HepG2 (cell line): ENCODE data around the gene MACROD2. TPM values are rescaled to one million over a fixed set of nuclear protein-coding genes. Genes with fewer than 3 reads are reported as not detected.

Experiments used
- ATAC-seq: fragments of 200-7000 bp; cut with Tn5 transposase; 3 replicates; pipeline ENCODE4 v1.9.1; 2020; ENCODE audit warnings: mild to moderate bottlenecking, moderate library complexity
- BruUV-seq: library from RNA; stranded (reverse); fragments of 400-500 nt; replicated peaks from 2 replicates; lab custom pipeline; 2021; lab: Mats Ljungman, UMichigan
- CTCF ChIA-PET: fragments of 300-600 bp; formaldehyde crosslinking; extraction: SDS; loops from one replicate; lab custom pipeline; 2021; ENCODE audit warnings: low total read pairs, inconsistent platforms, low intra/inter-chr PET ratio; lab: Yijun Ruan, JAX
- POLR2A ChIA-PET: fragments of 350-600 bp; sonication (Branson Sonifier 250); formaldehyde crosslinking; loops from one replicate; lab custom pipeline; 2020; ENCODE audit warnings: antibody characterized with exemption, inconsistent platforms; lab: Yijun Ruan, JAX
- DNase-seq: peaks from one replicate; pipeline ENCODE4 v3.0.0-alpha.2; 2015; ENCODE audit warnings: low spot score
- FAIRE-seq: peaks from 3 replicates; lab custom pipeline; 2011; peaks lifted over from hg19 to GRCh38; lab: Jason Lieb, UNC
- H2AFZ ChIP-seq: one replicate; pipeline ENCODE4 v1.6.1; 2011; ENCODE audit warnings: low read length, inconsistent platforms
- H3K27ac ChIP-seq: fragments of 300-600 bp; 3 replicates; pipeline ENCODE4 v1.8.0; 2011; ENCODE audit warnings: mixed run types, mild to moderate bottlenecking, mixed read lengths, low read length, inconsistent platforms; ENCODE audit not compliant: insufficient read depth; ENCODE audit errors: extremely low read length
- H3K27me3 ChIP-seq, 2 experiments: fragments of 200-600 bp in 1 of 2; 2 replicates in 1 of 2; 3 replicates in 1 of 2; pipeline versions ENCODE4 v1.6.0 to v1.8.0; 2011; ENCODE audit warnings: low read length in 2 of 2, mild to moderate bottlenecking in 2 of 2, moderate library complexity in 2 of 2, inconsistent platforms in 1 of 2; ENCODE audit not compliant: insufficient read depth in 2 of 2, control insufficient read depth in 1 of 2
- H3K36me3 ChIP-seq, 2 experiments: fragments of 200-600 bp in 1 of 2; replicated peaks in 1 of 2; 2 replicates in 1 of 2; 3 replicates in 1 of 2; pipeline versions ENCODE4 v1.5.1 to v1.8.0; 2011; ENCODE audit warnings: low read length in 2 of 2, inconsistent platforms in 1 of 2; ENCODE audit not compliant: insufficient read depth in 2 of 2, control insufficient read depth in 1 of 2
- H3K4me1 ChIP-seq: 2 replicates; pipeline ENCODE4 v1.5.1; 2012; ENCODE audit warnings: low read length, inconsistent platforms; ENCODE audit not compliant: insufficient read depth
- H3K4me2 ChIP-seq: 2 replicates; pipeline ENCODE4 v1.6.0; 2011; ENCODE audit warnings: low read depth, low read length, inconsistent platforms
- H3K4me3 ChIP-seq, 3 experiments: fragments of 200-600 bp in 1 of 3; sonication (generic), shearing (Covaris generic) in 1 of 3; replicated peaks in 1 of 3; 2 replicates each; pipeline ENCODE4 v1.5.1; 2011 to 2016; ENCODE audit warnings: low read length in 3 of 3, inconsistent platforms in 2 of 3, low read depth in 2 of 3, mild to moderate bottlenecking in 2 of 3, control low read depth in 1 of 3, mixed read lengths in 1 of 3; ENCODE audit not compliant: insufficient read depth in 1 of 3
- H3K79me2 ChIP-seq: one replicate; pipeline ENCODE4 v1.6.1; 2011; ENCODE audit warnings: low read length, inconsistent platforms; ENCODE audit not compliant: insufficient read depth
- H3K9ac ChIP-seq: 2 replicates; pipeline ENCODE4 v1.6.0; 2011; ENCODE audit warnings: mild to moderate bottlenecking, low read depth, low read length, inconsistent platforms; ENCODE audit not compliant: insufficient read depth
- H3K9me3 ChIP-seq: 2 replicates; pipeline ENCODE4 v1.5.1; 2012; ENCODE audit warnings: mild to moderate bottlenecking, low read length
- H4K20me1 ChIP-seq: 2 replicates; pipeline ENCODE4 v1.6.0; 2011; ENCODE audit warnings: inconsistent platforms, mild to moderate bottlenecking, low read length, moderate library complexity; ENCODE audit not compliant: insufficient read depth
- HES4 ChIP-seq: sonication (generic); formaldehyde crosslinking; IDR thresholded peaks from 2 replicates; pipeline ENCODE4 v1.9.0; 2021; ENCODE audit warnings: mild to moderate bottlenecking, missing genetic modification reagents, borderline replicate concordance
- MAFK ChIP-seq, 2 experiments: IDR thresholded peaks in 1 of 2; conservative IDR thresholded peaks in 1 of 2; 2 replicates each; pipeline ENCODE4 v1.6.1; 2011; ENCODE audit warnings: improper control_type of control experiment in 2 of 2, low read length in 2 of 2
- SMAD3 ChIP-seq: sonication (generic); formaldehyde crosslinking; IDR thresholded peaks from 2 replicates; pipeline ENCODE4 v1.4.0; 2020; ENCODE audit warnings: missing genetic modification reagents
- WGBS: methylation state at CpG from one replicate; pipeline ENCODE4 v1.1.6; 2017; ENCODE audit warnings: low lambda C conversion rate; 5-methylcytosine and 5-hydroxymethylcytosine counted together
- in situ Hi-C: cut with HindIII; loops from 2 replicates; pipeline ENCODE4 v1.10.0; 2017; ENCODE audit warnings: low pct_unique_long_range_greater_than_20kb; ENCODE audit not compliant: extremely low pct_ligation_motif_present
- intact Hi-C: fragments of 100-400 bp; cut with micrococcal nuclease; formaldehyde crosslinking; loops from one replicate; pipeline ENCODE4 v1.10.0; 2022; ENCODE audit not compliant: unreplicated experiment
- polyA plus RNA-seq, 8 experiments: library from polyadenylated mRNA; depleted of rRNA in 3 of 8; stranded (reverse) in 7 of 8; unstranded in 1 of 8; fragments of >200 nt; fragmentation: Illumina TruSeq in 4 of 8; extraction: Trizol in 4 of 8; gene quantifications; 2 replicates each; pipeline versions ENCODE4 v1.2.1 to v1.2.3, GENCODE V29; 2011 to 2016; ENCODE audit warnings: low read depth in 4 of 8, missing spikeins in 1 of 8, mixed read lengths in 1 of 8; ENCODE audit not compliant: insufficient read depth in 1 of 8
- total RNA-seq, 5 experiments: library from RNA; depleted of rRNA; stranded (reverse); fragments of >200 nt; fragmentation: Illumina TruSeq; extraction: Trizol; gene quantifications; 2 replicates each; pipeline ENCODE4 v1.2.3, GENCODE V29; 2016; ENCODE audit warnings: low read depth in 1 of 5

Gene MACROD2
- total and polyA plus RNA-seq, 2 of the 13 experiments (the other 11 are each of a cell fraction or from before 2014, with no cell fraction given): 0.13 to 0.51 TPM

- Histone ChIP-seq H3K9ac (no peak overlapping the region), H3K79me2 (no peaks in the 10 kb centered on the region), H3K36me3 (no peaks in the 10 kb centered on the region), H3K4me3 (no peak overlapping the region), H3K4me2 (no peak overlapping the region), H4K20me1 (no peaks in the 10 kb centered on the region), H2AFZ (no peak overlapping the region), H3K27ac (no peak overlapping the region)
- no peak for FAIRE-seq
- no peak for DNase-seq
- in situ Hi-C loops (no loop called here), intact Hi-C loops (no loop called here)
- 43% methylated on average over 7 of the region's 7 CpGs for WGBS
- no TSS peak for BruUV-seq
- CTCF ChIA-PET: no interaction called here
- no peak for TF ChIP-seq HES4 (CRISPR knock-in tag)
- TF ChIP-seq, all 625 proteins: peak for 0
- Histone ChIP-seq H3K9me3 (no peaks in the 10 kb centered on the region), H3K27me3 (no peaks in the 10 kb centered on the region), H3K4me1 (no peaks in the 10 kb centered on the region)
- no peak for ATAC-seq
- POLR2A ChIA-PET: no interaction called here
Measured at GRCh38 chr20:15655295-15655874, 1660.1 kb downstream of the MACROD2 start.

- no peaks in the 10 kb centered on the region for H3K27me3 ChIP-seq
- in situ Hi-C loops: no loop called here
- BruUV-seq: no TSS peak
- ChIA-PET CTCF (no interaction called here), POLR2A (no interaction called here)
- H3K79me2 ChIP-seq: no peaks in the 10 kb centered on the region
- no peak for FAIRE-seq
- WGBS: 11% methylated on average over 2 of the region's 2 CpGs
- no peaks in the 10 kb centered on the region for H3K9me3 ChIP-seq
- H3K4me1 ChIP-seq: no peaks in the 10 kb centered on the region
- no peak overlapping the region for H3K4me3 ChIP-seq
- no peak for DNase-seq
- H4K20me1 ChIP-seq: no peaks in the 10 kb centered on the region
- intact Hi-C loops: no loop called here
- H3K27ac ChIP-seq: no peak overlapping the region
- TF ChIP-seq SMAD3 (CRISPR knock-in tag): no peak
- TF ChIP-seq MAFK (conservative IDR thresholded peaks at IDR 0.05 in 1 of 2, IDR thresholded peaks at IDR 0.05 in 1 of 2; ENCODE audit: low read length in 2 of 2): 0 out of 4 replicates have a peak, but pooled peaks of 1 of the 2 experiments have one; percentile 28
- no peak overlapping the region for H2AFZ ChIP-seq
- no peak for ATAC-seq
- H3K9ac ChIP-seq: no peak overlapping the region
- H3K4me2 ChIP-seq: no peak overlapping the region
- no peaks in the 10 kb centered on the region for H3K36me3 ChIP-seq
Measured at GRCh38 chr20:15656124-15656523, 1660.8 kb downstream of the MACROD2 start.
